PC-3 (cell line): ENCODE measurements around the gene KRT7.

Experiments used
- CTCF ChIP-seq: fragments of 300-600 bp; sonication (generic); conservative IDR thresholded peaks from 2 replicates; pipeline ENCODE4 v1.5.1; 2017; ENCODE audit warnings: antibody characterized with exemption, low read depth, mild to moderate bottlenecking, low read length
- EZH2phosphoT487 ChIP-seq: fragments of 300-600 bp; sonication (generic); IDR thresholded peaks from 2 replicates; pipeline ENCODE4 v1.6.1; 2018; ENCODE audit warnings: mild to moderate bottlenecking, antibody characterized with exemption, low read length, borderline replicate concordance

GRCh38 chr12:52209321-52209720 is 23.7 kb upstream of the KRT7 start:
- TF ChIP-seq CTCF: no peak
- TF ChIP-seq EZH2phosphoT487: no peak
